ENCODE results near the gene TRPM3. TPM values are rescaled to one million over a fixed set of nuclear protein-coding genes. Genes with fewer than 3 reads are reported as not detected.
A peak's percentile ranks its signal among the peaks of the same experiment; 100 is the strongest.

The TRPM3 gene
- total and polyA plus RNA-seq, 4 donors = 0.07 to 0.89 (median 0.67) TPM

- DNase-seq (ENCODE audit: low spot score) = no peak
- Histone ChIP-seq H3K4me3 (ENCODE audit: low read depth in 1 of 3, low read length in 3 of 3) (no peak overlapping the region), H3K36me3 (ENCODE audit: control insufficient read depth in 4 of 4, insufficient read depth in 3 of 4, low read depth in 1 of 4, low read length in 3 of 4) (no peaks in the 10 kb centered on the region), H3K27me3 (ENCODE audit: control insufficient read depth in 4 of 4, insufficient read depth in 4 of 4, low read length in 3 of 4) (no peaks in the 10 kb centered on the region), H3K27ac (ENCODE audit: low read depth in 1 of 2, low read length in 2 of 2) (no peak overlapping the region), H3K4me1 (ENCODE audit: control insufficient read depth in 4 of 4, insufficient read depth in 4 of 4, low read length in 3 of 4) (peaks cover 0 to 3% (median 0%) of the 10 kb centered on the region in 4 donors), H3K9me3 (ENCODE audit: control insufficient read depth in 4 of 4, low read length in 3 of 4) (no peaks in the 10 kb centered on the region), H3K9ac (ENCODE audit: low read depth in 1 of 2, low read length in 2 of 2) (no peak overlapping the region)
- no peak for TF ChIP-seq CTCF (IDR thresholded peaks at IDR 0.05; ENCODE audit: low read depth, low read length, missing input control)
- no peak for TF ChIP-seq NR2F2 (IDR thresholded peaks at IDR 0.05)
- peak in 1 of 2 donors; percentile 21 for TF ChIP-seq JUND (IDR thresholded peaks at IDR 0.05)
- no peak for TF ChIP-seq ZBTB33 (IDR thresholded peaks at IDR 0.05)
- no peak for TF ChIP-seq ATF3 (IDR thresholded peaks at IDR 0.05)
- no peak for TF ChIP-seq TAF1 (conservative IDR thresholded peaks at IDR 0.05)
- peak; percentile 27 to 36 for TF ChIP-seq RXRA (IDR thresholded peaks at IDR 0.05)
- TF ChIP-seq HNF4A (conservative IDR thresholded peaks at IDR 0.05) = peak; percentile 91 to 96
- peak; percentile 71 for TF ChIP-seq HNF4G (IDR thresholded peaks at IDR 0.05)
- no peak for TF ChIP-seq FOXA2 (IDR thresholded peaks at IDR 0.05)
- no peak for TF ChIP-seq REST (IDR thresholded peaks at IDR 0.05)
- peak; percentile 70 for TF ChIP-seq SP1 (IDR thresholded peaks at IDR 0.05)
- no peak for TF ChIP-seq YY1 (IDR thresholded peaks at IDR 0.05)
- TF ChIP-seq FOXA1 (IDR thresholded peaks at IDR 0.05) = no peak
- TF ChIP-seq MAX (IDR thresholded peaks at IDR 0.05) = no peak
- TF ChIP-seq RAD21 (IDR thresholded peaks at IDR 0.05) = no peak
- no peak for TF ChIP-seq EGR1 (IDR thresholded peaks at IDR 0.05; ENCODE audit: low read depth in 2 of 2)
- TF ChIP-seq GABPA (IDR thresholded peaks at IDR 0.05 in 1 of 2, conservative IDR thresholded peaks at IDR 0.05 in 1 of 2) = no peak
- 41% methylated on average over 5 of the region's 5 CpGs for WGBS
These were observed 550.2 kb downstream of the TRPM3 start for GRCh38 chr9:70571258-70571657.

Measured in liver (tissue), 9 donors.